H1 (cell line): ENCODE measurements around the gene CDKN2C. TPM values are rescaled to one million over a fixed set of nuclear protein-coding genes. Genes with fewer than 3 reads are reported as not detected.

Experiments
- CTCF ChIA-PET: fragments of 300-600 bp; sonication (Branson Sonifier 250); formaldehyde crosslinking; loops from one replicate; lab custom pipeline; 2021; ENCODE audit not compliant: partially characterized antibody; lab: Charles Lee
- POLR2A ChIA-PET: fragments of 300-600 bp; sonication (Branson Sonifier 250); formaldehyde crosslinking; loops from one replicate; lab custom pipeline; 2021; ENCODE audit warnings: inconsistent platforms; ENCODE audit not compliant: partially characterized antibody; lab: Charles Lee
- DNase-seq, 2 experiments: peaks; one replicate each; pipeline versions ENCODE4 v3.0.0 to v3.0.0-alpha.2; 2010 to 2022; ENCODE audit warnings: low spot score in 2 of 2, low read depth in 1 of 2, mixed read lengths in 1 of 2
- FAIRE-seq: peaks from 2 replicates; lab custom pipeline; 2011; peaks lifted over from hg19 to GRCh38; lab: Jason Lieb, UNC
- H2AFZ ChIP-seq: 2 replicates; pipeline ENCODE4 v1.8.1; 2012; ENCODE audit warnings: low read length, inconsistent platforms
- H2AK5ac ChIP-seq: 2 replicates; pipeline ENCODE4 v1.6.1; 2013; ENCODE audit warnings: low read depth, low read length
- H2BK120ac ChIP-seq: replicated peaks from 2 replicates; pipeline ENCODE3; 2013; ENCODE audit warnings: low read depth, low read length, inconsistent platforms
- H2BK12ac ChIP-seq: 2 replicates; pipeline ENCODE4 v1.6.1; 2013; ENCODE audit warnings: low read depth, low read length
- H2BK15ac ChIP-seq: 2 replicates; pipeline ENCODE4 v1.6.1; 2013; ENCODE audit warnings: low read length
- H2BK20ac ChIP-seq: 2 replicates; pipeline ENCODE4 v1.6.1; 2013; ENCODE audit warnings: low read length
- H2BK5ac ChIP-seq: 2 replicates; pipeline ENCODE4 v1.6.1; 2013; ENCODE audit warnings: low read depth, low read length
- H3K14ac ChIP-seq: 2 replicates; pipeline ENCODE4 v1.6.1; 2013; ENCODE audit warnings: inconsistent platforms; ENCODE audit not compliant: insufficient read length
- H3K18ac ChIP-seq: 2 replicates; pipeline ENCODE4 v1.6.1; 2013; ENCODE audit warnings: low read length; ENCODE audit errors: extremely low read depth
- H3K23ac ChIP-seq: 2 replicates; pipeline ENCODE4 v1.6.1; 2013; ENCODE audit warnings: inconsistent platforms; ENCODE audit not compliant: insufficient read length
- H3K23me2 ChIP-seq: 2 replicates; pipeline ENCODE4 v1.6.1; 2013; ENCODE audit warnings: low read depth, low read length
- H3K27ac ChIP-seq: 2 replicates; pipeline ENCODE4 v1.6.1; 2011; ENCODE audit warnings: low read depth, low read length, inconsistent platforms
- H3K27me3 ChIP-seq, 4 experiments: replicated peaks in 1 of 4; 1 replicate in 1 of 4; 2 replicates in 3 of 4; pipeline versions ENCODE4 v1.6.1 to v1.8.1; 2011 to 2013; ENCODE audit warnings: low read length in 3 of 4, mild to moderate bottlenecking in 3 of 4, inconsistent platforms in 2 of 4, mixed read lengths in 2 of 4, moderate library complexity in 1 of 4; ENCODE audit not compliant: control insufficient read depth in 3 of 4, insufficient read depth in 3 of 4; ENCODE audit errors: extremely low read depth in 1 of 4
- H3K36me3 ChIP-seq, 4 experiments: 2 replicates each; pipeline versions ENCODE4 v1.6.1 to v1.8.1; 2011 to 2013; ENCODE audit warnings: mild to moderate bottlenecking in 4 of 4, low read length in 3 of 4, moderate library complexity in 2 of 4, control low read depth in 1 of 4, inconsistent platforms in 1 of 4; ENCODE audit not compliant: insufficient read depth in 4 of 4, control insufficient read depth in 2 of 4
- H3K4ac ChIP-seq: replicated peaks from 2 replicates; pipeline ENCODE3; 2013; ENCODE audit warnings: low read length, low read depth, mixed read lengths, inconsistent platforms; ENCODE audit not compliant: insufficient read length
- H3K4me1 ChIP-seq, 4 experiments: replicated peaks in 1 of 4; 1 replicate in 1 of 4; 2 replicates in 3 of 4; pipeline versions ENCODE4 v1.6.1 to v1.8.1; 2011 to 2013; ENCODE audit warnings: low read length in 3 of 4, inconsistent platforms in 2 of 4, mixed read lengths in 1 of 4; ENCODE audit not compliant: insufficient read depth in 4 of 4, control insufficient read depth in 3 of 4
- H3K4me2 ChIP-seq, 2 experiments: 2 replicates each; pipeline versions ENCODE4 v1.6.1 to v1.8.1; 2011 to 2013; ENCODE audit warnings: low read depth in 2 of 2, low read length in 2 of 2, control low read depth in 1 of 2, inconsistent platforms in 1 of 2, mild to moderate bottlenecking in 1 of 2; ENCODE audit not compliant: insufficient read depth in 1 of 2
- H3K4me3 ChIP-seq, 4 experiments: fragments of 200-600, 300-600 bp in 1 of 4; sonication (generic), shearing (Covaris generic), sonication (Bioruptor Twin) in 1 of 4; 2 replicates each; pipeline versions ENCODE4 v1.5.1 to v1.8.1; 2011 to 2016; ENCODE audit warnings: low read length in 4 of 4, low read depth in 3 of 4, control low read depth in 2 of 4, inconsistent platforms in 2 of 4, mild to moderate bottlenecking in 2 of 4, mixed read lengths in 1 of 4, moderate library complexity in 1 of 4; ENCODE audit not compliant: insufficient read depth in 2 of 4; ENCODE audit errors: extremely low read depth in 1 of 4
- H3K56ac ChIP-seq: replicated peaks from 2 replicates; pipeline ENCODE3; 2013; ENCODE audit warnings: low read depth, mild to moderate bottlenecking, mixed read lengths, low read length, inconsistent platforms; ENCODE audit not compliant: insufficient read length
- H3K79me1 ChIP-seq: 2 replicates; pipeline ENCODE4 v1.6.1; 2013; ENCODE audit warnings: low read depth, low read length, control low read depth
- H3K79me2 ChIP-seq, 2 experiments: 2 replicates each; pipeline versions ENCODE4 v1.6.1 to v1.8.1; 2012 to 2013; ENCODE audit warnings: low read length in 2 of 2, mild to moderate bottlenecking in 2 of 2, inconsistent platforms in 1 of 2; ENCODE audit not compliant: insufficient read depth in 2 of 2, control insufficient read depth in 1 of 2
- H3K9ac ChIP-seq, 4 experiments: replicated peaks in 1 of 4; 1 replicate in 1 of 4; 2 replicates in 3 of 4; pipeline versions ENCODE4 v1.6.1 to v1.8.1; 2011 to 2013; ENCODE audit warnings: low read depth in 3 of 4, low read length in 3 of 4, control low read depth in 2 of 4, mild to moderate bottlenecking in 2 of 4, moderate library complexity in 2 of 4, inconsistent platforms in 1 of 4; ENCODE audit errors: extremely low read depth in 1 of 4
- H3K9me3 ChIP-seq, 2 experiments: 2 replicates each; pipeline versions ENCODE4 v1.6.1 to v1.8.1; 2012 to 2013; ENCODE audit warnings: mild to moderate bottlenecking in 2 of 2, moderate library complexity in 2 of 2, control low read depth in 1 of 2, inconsistent platforms in 1 of 2, low read depth in 1 of 2, low read length in 1 of 2, mixed read lengths in 1 of 2; ENCODE audit not compliant: insufficient read depth in 2 of 2
- H4K20me1 ChIP-seq, 2 experiments: replicated peaks in 1 of 2; 2 replicates each; pipeline versions ENCODE3 to v1.8.1; 2011 to 2013; ENCODE audit warnings: inconsistent platforms in 2 of 2, low read length in 2 of 2, mild to moderate bottlenecking in 1 of 2; ENCODE audit not compliant: insufficient read depth in 2 of 2, control insufficient read depth in 1 of 2
- H4K5ac ChIP-seq: 2 replicates; pipeline ENCODE4 v1.6.1; 2013; ENCODE audit warnings: low read length, low read depth, mixed read lengths, inconsistent platforms; ENCODE audit not compliant: insufficient read length
- H4K8ac ChIP-seq: 2 replicates; pipeline ENCODE4 v1.8.0; 2013; ENCODE audit warnings: mild to moderate bottlenecking, moderate library complexity, low read length, inconsistent platforms; ENCODE audit not compliant: insufficient read depth; ENCODE audit errors: extremely low read depth
- H4K91ac ChIP-seq: replicated peaks from 2 replicates; pipeline ENCODE3; 2013; ENCODE audit warnings: low read length, mixed read lengths, inconsistent platforms; ENCODE audit not compliant: insufficient read length
- CTCF ChIP-seq, 3 experiments: IDR thresholded peaks; 1 replicate in 2 of 3; 2 replicates in 1 of 3; pipeline versions ENCODE4 v1.5.1 to v1.6.1; 2011; ENCODE audit warnings: low read length in 3 of 3, mild to moderate bottlenecking in 3 of 3, inconsistent platforms in 2 of 3, low read depth in 1 of 3, moderate library complexity in 1 of 3; ENCODE audit not compliant: insufficient read depth in 1 of 3; ENCODE audit errors: control extremely low read depth in 1 of 3
- E2F6 ChIP-seq: IDR thresholded peaks from 2 replicates; pipeline ENCODE4 v1.6.1; 2012; ENCODE audit warnings: inconsistent platforms
- EGR1 ChIP-seq: IDR thresholded peaks from 2 replicates; pipeline ENCODE4 v1.6.1; 2011; ENCODE audit warnings: low read depth, low read length, borderline replicate concordance
- POLR2AphosphoS5 ChIP-seq: IDR thresholded peaks from 2 replicates; pipeline ENCODE4 v1.6.1; 2011; ENCODE audit warnings: low read depth, low read length
- RBBP5 ChIP-seq: IDR thresholded peaks from 2 replicates; pipeline ENCODE4 v1.7.1; 2012; ENCODE audit warnings: low read depth, mild to moderate bottlenecking, inconsistent platforms, low read length, moderate library complexity, borderline replicate concordance
- TAF1 ChIP-seq: IDR thresholded peaks from 2 replicates; pipeline ENCODE4 v1.6.1; 2011; ENCODE audit warnings: mild to moderate bottlenecking, low read depth, low read length
- TAF7 ChIP-seq: optimal IDR thresholded peaks from 2 replicates; pipeline ENCODE3; 2011; ENCODE audit warnings: low read depth, mild to moderate bottlenecking, inconsistent platforms, low read length, moderate library complexity, borderline replicate concordance
- TCF12 ChIP-seq: IDR thresholded peaks from 2 replicates; pipeline ENCODE4 v1.6.1; 2011; ENCODE audit warnings: low read depth, mild to moderate bottlenecking, low read length
- USF2 ChIP-seq: IDR thresholded peaks from 2 replicates; pipeline ENCODE4 v1.6.1; 2011; ENCODE audit warnings: low read length, improper control_type of control experiment
- WGBS, 2 experiments: shearing (Covaris generic) in 1 of 2; methylation state at CpG; one replicate each; pipeline versions ENCODE4 v1.1.6 to v1.1.7; 2013 to 2015; ENCODE audit warnings: low lambda C conversion rate in 2 of 2, mixed read lengths in 2 of 2, inconsistent platforms in 1 of 2, low coverage in 1 of 2, missing lambda C conversion rate in 1 of 2; ENCODE audit not compliant: insufficient replicate concordance in 2 of 2, insufficient coverage in 1 of 2, insufficient read length in 1 of 2; ENCODE audit errors: extremely low coverage in 1 of 2, missing lambda C conversion rate in 1 of 2; 5-methylcytosine and 5-hydroxymethylcytosine counted together
- polyA plus RNA-seq, 7 experiments: library from polyadenylated mRNA; depleted of rRNA in 3 of 7; stranded (reverse) in 5 of 7; unstranded in 2 of 7; fragments of >200 nt in 5 of 7; fragments of 200-250 nt in 2 of 7; gene quantifications; 1 replicate in 5 of 7; 2 replicates in 1 of 7; 4 replicates in 1 of 7; pipeline versions ENCODE4 v1.2.1 to v1.2.3, GENCODE V29; 2011 to 2013; ENCODE audit warnings: missing spikeins in 2 of 7, mixed read lengths in 2 of 7
- total RNA-seq: library from RNA; stranded (reverse); fragmentation: NEBNext Ultra II Directional; extraction: Animal tissue kit (Norgen Biotek cat#: 25700); gene quantifications from 2 replicates; pipeline ENCODE4 v1.2.1, GENCODE V29; 2021

The CDKN2C gene
- total and polyA plus RNA-seq, 2 of the 8 experiments (the other 6 are each of a cell fraction or from before 2014, with no cell fraction given), result not detected

- no peaks in the 10 kb centered on the region for H3K79me1 ChIP-seq
- H3K27ac ChIP-seq, result no peak overlapping the region
- no peaks in the 10 kb centered on the region for H3K79me2 ChIP-seq
- peaks cover 10% of the 10 kb centered on the region; the same call in 1 of the 2 replicates for H3K23me2 ChIP-seq
- no peak overlapping the region for H2BK15ac ChIP-seq
- no peaks in the 10 kb centered on the region for H3K9me3 ChIP-seq
- H3K23ac ChIP-seq, result no peak overlapping the region
- no peak overlapping the region for H2BK120ac ChIP-seq
- H4K8ac ChIP-seq, result no peak overlapping the region
- ChIA-PET CTCF (interaction anchor here (2.2 to 2.8 kb wide), 4 partner anchors 10 to 219 kb away, joined by 5 to 10 read pairs (median 9); partner anchors contain the start of gene FAF1), POLR2A (interaction anchor here (0.6 to 0.9 kb wide), 3 partner anchors 9 to 10 kb away, joined by 3 to 4 read pairs (median 4); partner anchors contain the start of gene FAF1)
- H3K4me3 ChIP-seq, result peak overlapping the region in 1 of 4 experiments; percentile 66; a peak in 2 of 8 replicates
- no peak overlapping the region for H2AFZ ChIP-seq
- WGBS, 2 experiments, result 17% methylated on average over 6 of the region's 6 CpGs; no CpG with 5 or more reads in 1 of the 2 experiments
- no peak overlapping the region for H3K9ac ChIP-seq
- no peak overlapping the region for H4K91ac ChIP-seq
- no peak overlapping the region for H3K56ac ChIP-seq
- no peak for DNase-seq
- H3K4me1 ChIP-seq, result peaks cover 6 to 12% (median 9%) of the 10 kb centered on the region in 4 experiments
- H3K4ac ChIP-seq, result no peak overlapping the region
- no peak overlapping the region for H2AK5ac ChIP-seq
- FAIRE-seq, result no peak
- no peak overlapping the region for H3K18ac ChIP-seq
- peak overlapping the region; percentile 97 to 99; a peak in 3 of 4 replicates for H3K4me2 ChIP-seq
- peaks cover 48 to 91% (median 73%) of the 10 kb centered on the region in 4 experiments for H3K27me3 ChIP-seq
- peaks cover 7 to 17% of the 10 kb centered on the region in 2 experiments for H4K20me1 ChIP-seq
- no peaks in the 10 kb centered on the region; a peak in 1 of 8 replicates for H3K36me3 ChIP-seq
- H4K5ac ChIP-seq, result no peak overlapping the region
- H2BK20ac ChIP-seq, result no peak overlapping the region
- H2BK12ac ChIP-seq, result no peak overlapping the region
- H3K14ac ChIP-seq, result no peak overlapping the region
- no peak overlapping the region for H2BK5ac ChIP-seq
- TF ChIP-seq E2F6, result no peak
- no peak for TF ChIP-seq TAF1
- TF ChIP-seq TAF7, result no peak
- no peak for TF ChIP-seq USF2
- no peak for TF ChIP-seq TCF12
- no peak for TF ChIP-seq POLR2AphosphoS5
- no peak for TF ChIP-seq RBBP5
- TF ChIP-seq CTCF (IDR thresholded peaks at IDR 0.05; ENCODE audit: control extremely low read depth in 1 of 3, insufficient read depth in 1 of 3, low read depth in 1 of 3, low read length in 3 of 3), result no peak
- TF ChIP-seq EGR1, result no peak
These were observed 453 bp downstream of the CDKN2C start for GRCh38 chr1:50970509-50970887.
